ENCODE measurements around the gene SQSTM1. TPM values are rescaled to one million over a fixed set of nuclear protein-coding genes. Genes with fewer than 3 reads are reported as not detected.

SQSTM1 gene
- total RNA-seq, 1 experiment from 2014 or later = 105 TPM

DNA sequence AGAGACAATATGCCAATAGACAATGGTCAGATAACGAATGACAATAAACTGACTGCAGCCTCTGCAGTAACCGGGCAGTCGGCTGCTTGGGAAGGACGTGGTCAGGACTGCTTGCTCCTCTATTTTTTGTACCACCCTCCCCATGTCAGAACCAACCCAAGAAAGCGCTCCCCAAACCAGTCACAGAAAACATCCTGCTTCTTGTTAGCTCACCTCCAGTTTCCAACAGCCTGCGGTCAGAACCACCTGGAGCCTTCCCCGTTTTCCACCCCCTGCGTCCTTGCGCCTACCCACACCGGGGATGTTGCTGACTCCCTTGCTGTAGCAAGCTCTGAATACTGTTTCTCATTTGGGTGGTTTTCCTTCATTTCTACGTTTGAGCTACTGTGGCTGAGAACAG lies 39.6 kb downstream of the SQSTM1 start:
- CTCF ChIA-PET = no interaction called here
- H3K27ac ChIP-seq (ENCODE audit: low read depth, low read length, poor library complexity, severe bottlenecking) = no peak overlapping the region

DNA sequence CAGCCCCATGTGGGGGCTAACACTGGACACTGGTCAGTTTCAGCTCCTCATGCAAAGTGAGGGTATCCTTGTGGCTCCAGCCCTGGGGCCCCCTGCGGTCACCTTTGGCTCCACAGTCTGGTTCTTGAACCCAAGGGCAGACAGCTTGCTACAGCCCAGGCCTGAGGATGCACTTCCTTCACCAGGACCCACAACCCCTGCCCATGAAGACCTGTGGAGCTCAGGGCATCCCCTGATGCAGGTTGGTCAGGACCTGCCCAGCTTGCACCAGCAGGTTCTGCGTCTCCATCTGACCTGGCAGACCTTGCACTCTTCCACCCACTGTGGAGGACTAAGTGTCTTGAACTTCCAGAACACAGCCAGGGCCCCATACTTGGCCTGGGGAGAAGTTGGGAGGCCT lies 41.6 kb downstream of the SQSTM1 start:
- Histone ChIP-seq H3K27me3 (replicated peaks; ENCODE audit: insufficient read depth, low read depth, low read length, poor library complexity) (no peaks in the 10 kb centered on the region), H3K4me1 (ENCODE audit: insufficient read depth, low read length, poor library complexity, severe bottlenecking) (no peaks in the 10 kb centered on the region), H3K27ac (ENCODE audit: low read depth, low read length, poor library complexity, severe bottlenecking) (no peak overlapping the region), H3K36me3 (ENCODE audit: insufficient read depth, low read length, poor library complexity, severe bottlenecking) (peaks cover 11% of the 10 kb centered on the region), H3K4me3 (ENCODE audit: low read depth, low read length, poor library complexity, severe bottlenecking) (no peak overlapping the region), H3K9me3 (ENCODE audit: low read depth, low read length, poor library complexity, severe bottlenecking) (no peaks in the 10 kb centered on the region)
- BruUV-seq (replicated peaks) = no TSS peak
- no peak for DNase-seq (ENCODE audit: low spot score)
- TF ChIP-seq EZH2 (IDR thresholded peaks at IDR 0.05; ENCODE audit: borderline replicate concordance, low read depth, low read length, poor library complexity, severe bottlenecking) (no peak), CTCF (conservative IDR thresholded peaks at IDR 0.05; ENCODE audit: low read depth, low read length) (no peak)
- ChIA-PET POLR2A (ENCODE audit: low non-redundant PET) (no interaction called here), CTCF (no interaction called here)
- intact Hi-C loops (cut with micrococcal nuclease; ENCODE audit: unreplicated experiment) = no loop called here

More for the DNA sequence above, 39.6 kb downstream of the SQSTM1 start:
- intact Hi-C loops (cut with micrococcal nuclease; ENCODE audit: unreplicated experiment) = no loop called here
- Histone ChIP-seq H3K4me1 (ENCODE audit: insufficient read depth, low read length, poor library complexity, severe bottlenecking) (no peaks in the 10 kb centered on the region), H3K36me3 (ENCODE audit: insufficient read depth, low read length, poor library complexity, severe bottlenecking) (peaks cover 11% of the 10 kb centered on the region), H3K4me3 (ENCODE audit: low read depth, low read length, poor library complexity, severe bottlenecking) (no peak overlapping the region), H3K9me3 (ENCODE audit: low read depth, low read length, poor library complexity, severe bottlenecking) (no peaks in the 10 kb centered on the region), H3K27me3 (replicated peaks; ENCODE audit: insufficient read depth, low read depth, low read length, poor library complexity) (no peaks in the 10 kb centered on the region)
- no peak for DNase-seq (ENCODE audit: low spot score)
- POLR2A ChIA-PET (ENCODE audit: low non-redundant PET) = no interaction called here
- BruUV-seq (replicated peaks) = no TSS peak
- TF ChIP-seq EZH2 (IDR thresholded peaks at IDR 0.05; ENCODE audit: borderline replicate concordance, low read depth, low read length, poor library complexity, severe bottlenecking) (no peak), CTCF (conservative IDR thresholded peaks at IDR 0.05; ENCODE audit: low read depth, low read length) (no peak)

DNA sequence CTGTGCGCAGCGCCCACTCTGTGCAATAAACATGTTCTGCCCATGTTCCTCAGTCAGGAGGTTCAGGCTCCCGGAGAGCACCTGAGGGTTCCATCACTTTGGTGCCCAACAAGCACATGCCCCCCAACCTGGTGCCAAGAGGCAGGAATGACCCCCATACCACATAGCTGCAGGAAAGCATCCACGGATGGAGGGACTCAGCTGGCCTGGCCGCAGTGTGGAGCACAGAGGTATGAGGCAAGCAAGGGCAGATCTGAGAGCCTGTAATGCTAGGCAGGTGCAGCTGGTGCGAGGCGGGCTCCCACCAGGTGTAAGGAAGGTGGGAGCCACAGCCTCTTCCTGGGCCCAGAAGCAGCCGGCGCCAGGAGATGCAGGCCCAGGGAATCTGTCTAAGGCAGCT lies 42.2 kb downstream of the SQSTM1 start:
- H3K27ac ChIP-seq (ENCODE audit: low read depth, low read length, poor library complexity, severe bottlenecking) = no peak overlapping the region
- intact Hi-C loops (cut with micrococcal nuclease; ENCODE audit: unreplicated experiment) = no loop called here
- H3K9me3 ChIP-seq (ENCODE audit: low read depth, low read length, poor library complexity, severe bottlenecking) = no peaks in the 10 kb centered on the region
- POLR2A ChIA-PET (ENCODE audit: low non-redundant PET) = no interaction called here
- CTCF ChIA-PET = no interaction called here
- H3K36me3 ChIP-seq (ENCODE audit: insufficient read depth, low read length, poor library complexity, severe bottlenecking) = peaks cover 11% of the 10 kb centered on the region
- H3K4me1 ChIP-seq (ENCODE audit: insufficient read depth, low read length, poor library complexity, severe bottlenecking) = no peaks in the 10 kb centered on the region
- no peak overlapping the region for H3K4me3 ChIP-seq (ENCODE audit: low read depth, low read length, poor library complexity, severe bottlenecking)
- BruUV-seq (replicated peaks) = no TSS peak
- TF ChIP-seq CTCF (conservative IDR thresholded peaks at IDR 0.05; ENCODE audit: low read depth, low read length) (no peak), EZH2 (IDR thresholded peaks at IDR 0.05; ENCODE audit: borderline replicate concordance, low read depth, low read length, poor library complexity, severe bottlenecking) (no peak)
- no peaks in the 10 kb centered on the region for H3K27me3 ChIP-seq (replicated peaks; ENCODE audit: insufficient read depth, low read depth, low read length, poor library complexity)
- DNase-seq (ENCODE audit: low spot score) = no peak

Data from A673 (cell line).